ENCODE data around the gene SNX15.

DNA sequence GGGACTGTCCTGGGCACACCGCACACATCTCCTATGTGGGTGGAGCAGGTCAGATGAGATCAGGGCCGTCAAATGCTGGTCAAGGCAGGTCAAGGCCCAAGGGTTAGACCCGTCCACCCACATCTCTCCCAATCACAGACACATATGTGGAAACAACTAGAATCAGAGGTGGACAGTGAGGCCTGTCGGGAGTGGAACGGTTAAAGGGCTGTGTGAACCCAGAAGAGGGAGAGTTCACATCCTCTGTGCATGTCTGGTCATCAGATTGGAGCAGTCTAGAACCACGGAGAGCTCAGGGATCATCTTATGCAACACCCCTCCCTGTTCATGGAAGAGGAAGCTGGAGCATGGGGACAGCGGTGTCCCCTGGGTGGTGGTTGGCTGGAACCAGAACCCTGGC, 7.4 kb upstream of the SNX15 start:
- TF ChIP-seq, protein P1, sequence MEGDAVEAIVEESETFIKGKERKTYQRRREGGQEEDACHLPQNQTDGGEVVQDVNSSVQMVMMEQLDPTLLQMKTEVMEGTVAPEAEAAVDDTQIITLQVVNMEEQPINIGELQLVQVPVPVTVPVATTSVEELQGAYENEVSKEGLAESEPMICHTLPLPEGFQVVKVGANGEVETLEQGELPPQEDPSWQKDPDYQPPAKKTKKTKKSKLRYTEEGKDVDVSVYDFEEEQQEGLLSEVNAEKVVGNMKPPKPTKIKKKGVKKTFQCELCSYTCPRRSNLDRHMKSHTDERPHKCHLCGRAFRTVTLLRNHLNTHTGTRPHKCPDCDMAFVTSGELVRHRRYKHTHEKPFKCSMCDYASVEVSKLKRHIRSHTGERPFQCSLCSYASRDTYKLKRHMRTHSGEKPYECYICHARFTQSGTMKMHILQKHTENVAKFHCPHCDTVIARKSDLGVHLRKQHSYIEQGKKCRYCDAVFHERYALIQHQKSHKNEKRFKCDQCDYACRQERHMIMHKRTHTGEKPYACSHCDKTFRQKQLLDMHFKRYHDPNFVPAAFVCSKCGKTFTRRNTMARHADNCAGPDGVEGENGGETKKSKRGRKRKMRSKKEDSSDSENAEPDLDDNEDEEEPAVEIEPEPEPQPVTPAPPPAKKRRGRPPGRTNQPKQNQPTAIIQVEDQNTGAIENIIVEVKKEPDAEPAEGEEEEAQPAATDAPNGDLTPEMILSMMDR (IDR thresholded peaks at IDR 0.05) = no peak
- no peak for TF ChIP-seq POLR2A (IDR thresholded peaks at IDR 0.05)
- no peak for TF ChIP-seq EP300 (IDR thresholded peaks at IDR 0.05)
